T-helper 22 cell (primary cell): ENCODE results near the gene SMARCB1.
"Not testable (repeated sequence)": the region's sequence is repeated elsewhere in the genome, so short reads cannot be mapped to it uniquely, and the experiment has no call there.

Experiments used
- DNase-seq: peaks from one replicate; pipeline ENCODE4 v3.0.0-alpha.2; 2020; ENCODE audit warnings: low read depth

SMARCB1 gene

DNA sequence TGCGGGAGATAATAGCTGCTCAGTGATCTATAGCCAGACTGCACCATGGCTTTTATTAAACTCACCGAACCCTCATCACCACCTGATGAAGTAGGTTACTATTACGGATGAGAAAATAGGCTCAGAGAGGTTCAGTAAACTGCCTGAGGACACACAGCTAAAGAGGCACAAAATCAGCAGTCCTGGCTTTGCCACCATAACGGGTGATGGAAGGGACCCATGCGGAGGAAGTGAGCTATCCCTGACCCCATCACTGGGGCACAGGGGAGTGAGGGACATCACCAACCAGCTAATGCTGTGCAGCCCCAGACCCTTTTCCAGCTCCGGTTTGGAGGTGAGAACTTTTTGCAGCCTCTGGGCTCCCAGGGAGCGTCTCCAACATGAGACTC, 59.3 kb downstream of the SMARCB1 start:
- DNase-seq: no peak

DNA sequence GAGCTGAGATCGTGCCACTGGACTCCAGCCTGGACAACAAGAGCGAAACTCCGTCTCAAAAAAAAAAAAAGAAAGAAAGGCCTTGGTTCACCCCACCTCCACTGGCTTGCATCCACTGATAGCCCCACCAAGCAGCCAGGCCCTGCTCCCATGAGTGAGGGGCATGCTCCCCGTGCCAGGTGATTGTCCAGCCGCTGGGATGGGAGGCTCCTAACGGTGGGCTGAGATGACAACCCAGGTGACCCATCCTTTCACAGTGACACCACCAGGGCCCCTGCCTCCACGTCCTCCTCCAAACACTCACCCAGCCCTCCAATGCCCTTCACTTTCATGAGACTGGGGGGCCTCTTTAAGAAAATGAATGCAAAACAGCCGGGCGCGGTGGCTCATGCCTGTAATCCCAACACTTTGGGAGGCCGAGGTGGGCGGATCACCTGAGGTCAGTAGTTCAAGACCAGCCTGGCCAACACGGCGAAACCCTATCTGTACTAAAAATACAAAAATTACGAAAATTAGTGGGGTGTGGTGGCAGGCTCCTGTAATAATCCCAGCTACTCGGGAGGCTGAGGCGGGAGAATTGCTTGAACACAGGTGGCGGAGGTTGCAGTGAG, 60.6 kb downstream of the SMARCB1 start:
- no peak for DNase-seq

DNA sequence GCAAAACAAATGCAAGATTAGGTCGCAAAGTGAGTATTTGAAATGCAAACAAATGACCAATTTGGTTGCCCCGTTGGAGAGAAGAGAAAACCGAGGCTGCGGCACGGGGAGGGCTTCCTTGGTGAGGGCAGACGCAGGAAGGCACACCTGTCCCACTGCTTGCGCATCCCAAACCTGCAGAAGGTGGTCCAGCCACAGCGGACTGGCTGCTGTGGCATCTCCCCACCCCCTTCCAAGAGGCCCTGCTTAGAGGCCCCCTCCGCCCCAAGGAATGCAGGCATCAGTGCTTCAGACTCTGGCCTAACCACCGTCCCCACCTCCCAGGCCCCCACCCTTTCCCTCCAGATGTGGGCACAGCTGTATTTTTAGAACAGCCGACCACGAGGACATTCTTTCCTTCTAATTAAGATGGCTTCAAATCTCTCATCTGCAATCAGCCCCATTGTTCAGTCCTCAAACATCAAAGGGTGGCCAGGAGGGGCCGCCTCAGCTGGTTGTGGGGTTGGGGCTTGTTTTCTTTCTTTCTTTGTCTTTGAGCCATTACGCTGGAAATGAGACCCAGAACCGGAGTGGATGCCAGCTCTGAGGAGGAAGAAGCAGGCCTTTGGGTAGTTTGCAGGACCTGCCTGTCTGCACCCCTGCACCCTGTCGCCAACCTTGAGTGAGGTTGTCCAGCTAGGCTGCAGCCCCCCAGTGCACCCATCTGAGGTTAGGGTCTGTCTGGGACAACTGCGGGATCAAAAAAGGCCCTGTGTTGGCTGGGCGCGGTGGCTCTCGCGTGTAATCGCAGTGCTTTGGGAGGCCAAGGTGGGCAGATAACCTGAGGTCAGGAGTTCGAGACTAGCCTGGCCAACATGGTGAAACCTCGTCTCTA, 61.5 kb downstream of the SMARCB1 start:
- DNase-seq: no peak

DNA sequence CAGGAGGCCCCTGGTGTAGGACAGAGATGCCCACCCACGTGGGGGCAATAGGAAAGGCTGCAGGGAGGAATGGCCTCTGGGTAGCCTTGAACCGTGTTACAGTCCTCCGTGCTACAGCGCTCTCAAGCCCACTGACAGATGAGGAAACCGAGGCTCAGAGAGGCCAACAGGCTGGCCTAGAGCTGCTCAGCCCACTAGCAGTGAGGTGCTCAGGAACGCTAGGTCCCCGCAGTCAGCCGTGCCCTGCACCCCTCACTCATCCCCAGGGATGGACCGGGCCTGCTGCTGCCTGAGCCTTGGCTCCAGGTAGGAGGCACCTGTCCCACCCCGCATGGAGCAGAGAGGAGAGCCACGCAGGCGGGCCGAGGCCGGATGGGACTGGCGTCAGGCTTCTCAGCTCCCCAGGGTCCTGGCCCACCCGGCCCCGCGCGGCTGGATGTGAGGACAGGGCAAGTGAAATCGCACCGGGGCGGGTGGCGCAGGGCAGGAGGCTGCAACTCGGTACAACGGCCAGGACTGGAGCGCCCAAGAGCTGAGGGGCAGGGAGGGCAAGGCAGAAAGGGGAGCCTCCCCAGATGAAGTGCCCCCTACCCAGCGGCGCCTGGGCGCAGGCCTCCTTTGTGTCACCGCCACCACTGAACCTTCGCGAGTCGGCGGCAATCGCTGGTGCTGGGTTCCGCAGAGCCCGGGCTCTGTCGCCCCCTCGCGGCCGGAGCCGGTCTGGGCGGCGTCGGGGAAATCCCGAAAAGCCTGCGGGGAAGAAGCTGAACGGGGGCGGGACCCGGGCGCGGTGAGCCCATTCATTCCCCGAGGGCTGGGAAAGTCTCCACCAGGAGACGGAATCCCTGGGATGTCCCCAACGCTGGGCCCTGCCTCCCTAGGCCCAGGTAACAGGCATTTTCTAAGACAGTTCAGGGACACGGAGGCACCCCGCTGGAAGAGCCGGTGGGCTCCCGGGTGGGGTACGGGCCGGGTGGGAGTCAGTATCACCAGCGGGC, 62.5 kb downstream of the SMARCB1 start:
- DNase-seq: peak; percentile 54

DNA sequence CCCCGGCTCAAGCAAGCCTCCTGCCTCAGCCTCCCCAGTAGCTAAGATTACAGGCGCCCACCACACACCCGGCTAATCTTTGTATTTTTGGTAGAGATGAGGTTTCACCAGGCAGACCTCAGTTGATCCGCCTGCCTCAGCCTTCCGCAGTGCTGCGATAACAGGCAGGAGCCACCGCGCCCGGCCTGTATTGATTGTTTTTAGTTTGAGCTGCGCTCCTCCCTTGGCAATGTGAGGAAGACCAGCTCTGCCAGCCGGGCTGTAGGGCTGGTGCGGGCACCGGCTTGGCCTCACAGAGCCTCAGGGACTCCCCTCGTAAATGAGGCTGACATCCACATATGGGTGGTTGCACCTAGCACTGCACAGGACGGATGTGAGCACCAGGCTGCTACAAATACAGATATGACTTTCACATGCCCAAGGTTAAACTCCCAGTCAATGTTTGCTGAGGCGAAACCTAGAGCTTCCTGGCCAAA, 63.4 kb downstream of the SMARCB1 start:
- no peak for DNase-seq

DNA sequence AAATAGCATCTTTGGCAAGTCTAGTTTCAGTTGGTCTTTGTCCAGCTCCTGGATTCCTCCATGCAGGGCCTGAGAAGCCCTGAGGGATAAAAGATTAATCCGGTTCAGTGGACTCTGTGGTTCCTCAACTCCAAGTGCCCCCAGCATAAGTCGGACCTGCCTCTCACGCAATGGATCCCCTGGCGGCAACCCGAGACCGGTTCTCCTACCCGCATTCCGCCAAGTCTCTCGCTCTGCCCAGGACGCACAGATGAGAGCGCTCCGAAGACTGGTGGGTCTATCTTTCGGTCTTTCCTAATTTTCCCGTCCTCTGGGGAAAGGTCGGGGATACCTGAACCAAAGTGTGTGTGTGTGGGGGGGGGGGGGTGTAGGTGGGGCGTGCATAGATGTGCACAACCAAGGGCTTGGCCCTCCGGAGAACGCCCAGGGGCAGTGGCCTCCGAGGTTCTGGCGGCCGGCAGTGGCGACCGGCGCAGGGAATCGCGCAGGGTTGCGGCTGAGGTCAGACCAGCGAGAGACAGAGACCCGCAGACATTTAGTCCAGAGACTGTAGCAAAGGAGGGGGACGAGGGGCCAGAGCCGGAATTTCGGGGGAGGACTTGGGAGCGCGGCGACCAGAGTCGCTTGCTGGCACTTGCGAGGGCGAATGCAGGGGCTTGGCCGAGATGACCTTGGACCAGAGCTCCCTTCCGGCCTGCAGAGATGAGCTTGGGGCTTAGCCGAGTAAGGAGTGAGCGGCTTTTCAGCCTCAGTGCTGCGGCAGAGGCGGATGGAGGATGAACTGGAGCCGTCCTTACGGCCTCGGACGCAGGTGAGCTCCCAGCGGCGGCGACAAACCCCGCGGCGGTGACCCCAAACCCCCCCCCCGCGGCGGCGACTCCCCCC, 70.2 kb downstream of the SMARCB1 start:
- DNase-seq: no peak

DNA sequence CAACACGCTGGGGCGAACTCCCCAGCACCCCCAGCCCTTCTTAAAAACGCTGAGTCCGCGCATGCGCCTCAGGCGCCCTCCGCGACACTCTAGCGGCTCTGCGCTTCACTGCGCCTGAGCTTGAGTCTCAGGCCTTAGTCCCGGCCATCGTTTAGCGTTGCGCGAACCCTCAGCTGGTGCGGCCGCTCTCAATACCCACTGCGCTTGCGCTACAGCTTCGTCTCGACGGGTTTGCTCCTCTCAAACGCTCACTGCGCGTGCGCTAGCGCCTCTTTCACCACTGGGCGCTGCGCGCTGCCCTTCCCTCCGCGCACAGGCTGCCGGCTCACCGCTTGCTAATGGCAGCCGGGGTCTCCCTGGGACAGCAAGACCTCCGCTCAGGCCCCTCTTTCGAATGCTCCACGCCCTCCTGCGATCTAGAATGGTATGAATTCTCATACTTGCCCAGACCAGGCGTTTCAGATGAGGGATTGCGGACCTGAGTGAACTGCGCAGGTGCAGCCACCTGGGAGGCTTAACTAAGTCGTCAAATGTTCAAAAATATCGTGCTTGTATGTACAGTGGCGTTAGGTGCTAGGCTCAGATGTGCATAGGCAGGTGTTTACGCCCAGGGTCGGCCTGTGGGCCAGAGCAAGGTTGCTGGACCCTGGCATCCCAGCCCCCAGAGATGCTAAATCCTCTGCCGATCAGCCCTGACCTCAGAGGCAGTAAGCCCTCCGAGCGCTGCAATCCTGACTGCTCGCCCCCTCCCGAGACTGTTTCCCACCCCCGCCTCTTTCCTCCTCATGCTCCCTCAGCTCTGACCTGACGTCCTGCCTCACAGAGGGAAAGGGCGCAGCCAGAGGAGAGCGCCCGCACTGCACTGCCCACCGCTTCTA, 71.1 kb downstream of the SMARCB1 start, which contains the start of gene SLC2A11:
Gene SLC2A11, plus strand, starts transcription at position 270 of the 878 bp plus-strand sequence. Its CDS starts 125 bp downstream, at position 395.
- DNase-seq: peak; percentile 89

DNA sequence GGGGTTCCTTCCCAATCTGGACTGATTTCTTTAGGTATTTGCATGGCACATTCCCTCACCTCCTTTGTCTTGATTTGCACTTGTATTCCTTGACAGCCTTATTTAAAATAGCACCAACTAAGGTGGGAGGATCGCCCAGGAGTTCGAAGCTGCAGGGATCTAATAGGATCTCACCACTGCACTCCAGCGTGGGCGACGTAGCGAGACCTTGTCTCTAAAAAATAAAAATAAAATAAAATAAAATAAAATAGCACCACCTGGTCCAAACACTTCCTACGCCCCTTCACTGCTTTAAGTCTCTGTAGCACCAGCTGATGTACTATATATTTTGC, 71.7 kb downstream of the SMARCB1 start:
- DNase-seq: no peak

DNA sequence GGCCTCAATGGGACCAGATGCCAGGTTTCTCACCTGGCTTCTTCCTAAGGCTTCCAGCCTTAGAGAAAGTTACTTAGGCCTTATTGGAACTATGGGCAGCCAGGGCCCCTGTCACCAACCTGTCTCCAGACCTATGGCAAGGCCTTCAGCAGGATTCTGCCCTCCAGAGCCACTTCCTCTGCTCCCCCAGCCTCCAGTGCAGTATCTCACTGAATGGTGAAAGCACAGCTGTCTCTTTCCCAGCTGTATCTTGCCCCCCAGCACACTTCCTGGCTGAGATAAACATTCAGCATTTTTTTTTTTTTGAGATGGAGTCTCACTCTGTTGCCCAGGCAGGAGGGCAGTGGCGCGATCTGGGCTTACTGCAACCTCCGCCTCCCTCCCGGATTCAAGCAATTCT, 72.4 kb downstream of the SMARCB1 start:
- DNase-seq: no peak

DNA sequence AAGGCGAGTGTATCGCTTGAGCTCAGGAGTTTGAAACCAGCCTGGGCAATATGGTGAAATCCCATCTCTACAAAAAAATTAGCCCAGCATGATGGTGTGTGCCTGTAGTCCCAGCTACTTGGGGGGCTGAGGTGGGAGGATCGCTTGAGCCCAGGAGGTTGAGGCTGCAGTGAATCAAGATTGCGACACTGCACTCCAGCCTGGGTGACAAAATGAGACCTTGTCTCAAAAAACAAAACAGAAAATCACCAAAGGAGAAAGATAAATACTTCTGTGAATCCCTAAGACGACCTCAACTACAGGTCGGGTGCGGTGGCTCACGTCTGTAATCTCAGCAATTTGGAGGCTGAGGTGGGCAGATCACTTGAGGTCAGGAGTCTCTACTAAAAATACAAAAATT, 73.4 kb downstream of the SMARCB1 start:
- DNase-seq: not testable (repeated sequence)

DNA sequence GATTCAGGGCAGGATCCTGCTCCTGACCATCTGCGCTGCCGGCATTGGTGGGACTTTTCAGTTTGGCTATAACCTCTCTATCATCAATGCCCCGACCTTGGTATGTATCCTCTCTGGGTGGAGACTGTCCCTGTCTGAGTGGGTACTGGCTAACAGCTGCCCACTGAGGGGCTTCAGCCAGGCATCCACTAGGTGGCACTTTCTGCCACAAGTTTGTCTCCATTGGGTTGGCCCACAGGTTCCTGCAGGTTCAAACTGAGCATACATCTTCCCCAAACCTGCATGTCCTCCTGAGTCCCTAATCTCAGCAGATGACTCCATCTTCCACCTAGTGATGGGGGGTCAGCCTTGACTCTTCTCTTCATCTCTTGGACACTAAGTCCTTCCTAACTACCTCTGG, 75.3 kb downstream of the SMARCB1 start:
- no peak for DNase-seq

DNA sequence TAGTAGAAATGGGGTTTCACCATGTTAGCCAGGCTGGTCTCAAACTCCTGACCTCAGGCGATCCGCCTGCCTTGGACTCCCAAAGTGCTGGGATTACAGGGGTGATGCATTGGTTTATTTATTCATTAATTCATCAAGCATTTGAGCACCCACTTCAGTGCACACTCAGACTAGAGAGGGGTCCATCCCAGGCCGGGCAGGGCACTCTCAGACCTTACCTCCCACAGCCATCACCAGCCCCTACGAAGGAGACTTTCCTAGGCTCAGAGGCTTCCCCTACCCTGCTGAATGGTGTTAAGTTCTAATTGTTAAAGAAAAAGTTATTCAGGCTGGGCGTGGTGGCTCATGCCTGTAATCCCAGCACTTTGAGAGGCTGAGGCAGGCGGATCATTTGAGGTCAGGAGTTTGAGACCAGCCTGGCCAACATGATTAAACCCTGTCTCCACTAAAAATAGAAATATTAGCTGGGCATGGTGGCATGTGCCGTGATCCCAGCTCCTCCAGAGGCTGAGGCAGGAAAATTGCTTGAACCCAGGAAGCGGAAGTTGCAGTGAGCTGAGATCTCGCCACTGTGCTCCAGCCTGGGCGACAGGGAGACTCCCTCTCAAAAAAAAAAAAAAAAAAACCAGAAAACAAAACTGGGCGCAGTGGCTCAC, 77.9 kb downstream of the SMARCB1 start:
- DNase-seq: not testable (repeated sequence)

DNA sequence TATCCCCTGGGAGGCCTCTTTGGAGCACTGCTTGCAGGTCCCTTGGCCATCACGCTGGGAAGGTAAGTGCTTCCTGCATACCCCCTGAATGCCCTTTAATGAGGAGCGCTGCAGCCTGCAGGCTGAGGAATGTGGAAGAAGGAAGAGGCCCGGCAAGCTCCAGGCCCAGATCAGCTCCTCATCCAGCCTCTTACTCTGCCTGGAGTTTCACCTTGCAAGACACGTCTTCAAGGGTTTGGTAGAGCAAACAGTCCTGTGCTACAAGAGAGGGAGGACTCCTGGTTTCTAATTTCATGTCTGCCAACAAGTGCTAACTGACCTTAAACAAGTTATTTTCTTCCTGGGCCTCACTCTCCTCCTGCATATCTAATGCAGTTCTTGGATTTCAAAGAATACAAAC, 81.8 kb downstream of the SMARCB1 start:
- no peak for DNase-seq

DNA sequence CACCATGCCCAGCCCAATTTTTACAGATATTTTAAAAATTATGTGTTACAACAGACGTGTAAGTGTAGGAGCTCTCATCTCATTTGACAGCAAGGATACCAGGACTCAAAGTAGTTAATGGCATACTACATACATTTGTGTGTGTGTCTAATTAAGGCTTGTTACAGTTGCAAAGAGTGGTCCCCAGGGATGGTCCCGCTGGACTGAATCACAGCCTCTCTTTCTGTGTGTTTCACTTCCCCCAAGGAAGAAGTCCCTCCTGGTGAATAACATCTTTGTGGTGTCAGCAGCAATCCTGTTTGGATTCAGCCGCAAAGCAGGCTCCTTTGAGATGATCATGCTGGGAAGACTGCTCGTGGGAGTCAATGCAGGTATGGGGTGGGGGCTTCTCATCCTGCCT, 88.1 kb downstream of the SMARCB1 start:
- DNase-seq: no peak

DNA sequence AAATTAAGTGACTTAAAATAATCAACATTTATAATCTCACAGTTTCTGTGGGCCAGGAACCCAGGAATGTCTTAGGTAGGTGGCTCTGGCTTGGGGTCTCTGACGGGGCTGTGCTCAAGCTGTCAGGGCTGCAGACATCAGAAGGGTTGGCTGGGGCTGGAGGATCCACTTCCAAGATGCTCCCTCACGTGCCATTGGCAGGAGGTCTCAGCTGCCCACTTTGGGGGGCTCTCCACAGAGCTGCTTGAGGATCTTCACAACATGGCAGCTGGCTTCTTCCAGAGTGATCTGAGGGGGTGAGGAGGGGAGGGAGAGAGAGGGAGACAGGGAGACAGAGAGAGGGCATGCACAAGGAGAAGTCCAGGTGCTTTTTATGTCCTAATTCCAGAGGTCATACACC, 89.0 kb downstream of the SMARCB1 start:
- DNase-seq: no peak

DNA sequence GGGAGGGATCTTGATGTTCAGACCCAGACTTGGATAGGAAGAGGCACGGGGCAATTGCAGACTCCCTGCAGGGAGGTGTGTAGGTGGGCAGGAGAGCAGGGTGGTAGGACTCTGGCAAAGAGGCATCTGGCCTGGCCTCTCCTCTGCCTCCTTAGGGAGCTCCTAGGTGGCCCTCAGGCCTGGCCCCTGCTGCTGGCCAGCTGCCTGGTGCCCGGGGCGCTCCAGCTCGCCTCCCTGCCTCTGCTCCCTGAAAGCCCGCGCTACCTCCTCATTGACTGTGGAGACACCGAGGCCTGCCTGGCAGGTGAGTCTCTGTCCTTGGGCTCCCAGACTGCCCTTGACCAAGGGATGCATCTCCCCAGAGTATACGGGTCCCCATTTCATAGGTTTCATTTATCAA, 90.8 kb downstream of the SMARCB1 start:
- DNase-seq: no peak

DNA sequence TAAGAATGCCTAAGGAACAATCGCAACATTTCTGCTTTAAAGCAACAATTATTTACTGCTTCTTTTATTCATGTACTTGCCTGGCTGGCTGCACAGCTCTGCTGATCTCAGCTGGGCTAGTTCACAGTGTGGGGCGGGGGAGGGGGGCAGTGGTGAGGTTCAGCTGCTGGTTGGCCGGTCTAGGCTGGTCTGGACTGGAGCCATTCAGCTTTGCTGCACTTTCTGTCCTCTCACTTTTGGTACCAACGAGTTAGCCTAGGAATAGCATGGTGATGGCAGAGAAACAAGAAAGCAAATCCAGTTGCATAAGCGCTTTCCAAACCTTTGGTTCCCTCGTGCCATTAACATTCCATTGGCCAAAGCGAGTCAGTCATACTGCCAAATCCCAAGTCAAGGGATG, 91.5 kb downstream of the SMARCB1 start:
- no peak for DNase-seq

DNA sequence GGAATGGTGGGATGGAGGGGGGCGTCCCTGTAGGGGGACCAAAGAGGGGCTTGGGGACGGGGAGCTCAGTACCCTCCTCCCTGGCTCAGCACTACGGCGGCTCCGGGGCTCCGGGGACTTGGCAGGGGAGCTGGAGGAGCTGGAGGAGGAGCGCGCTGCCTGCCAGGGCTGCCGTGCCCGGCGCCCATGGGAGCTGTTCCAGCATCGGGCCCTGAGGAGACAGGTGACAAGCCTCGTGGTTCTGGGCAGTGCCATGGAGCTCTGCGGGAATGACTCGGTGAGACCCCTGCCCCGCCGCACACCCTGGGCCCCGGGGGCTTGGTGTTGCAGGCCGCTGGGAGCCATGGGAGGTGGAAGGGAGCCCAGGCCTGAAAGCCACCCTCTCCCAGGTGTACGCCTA, 95.6 kb downstream of the SMARCB1 start:
- DNase-seq: no peak

DNA sequence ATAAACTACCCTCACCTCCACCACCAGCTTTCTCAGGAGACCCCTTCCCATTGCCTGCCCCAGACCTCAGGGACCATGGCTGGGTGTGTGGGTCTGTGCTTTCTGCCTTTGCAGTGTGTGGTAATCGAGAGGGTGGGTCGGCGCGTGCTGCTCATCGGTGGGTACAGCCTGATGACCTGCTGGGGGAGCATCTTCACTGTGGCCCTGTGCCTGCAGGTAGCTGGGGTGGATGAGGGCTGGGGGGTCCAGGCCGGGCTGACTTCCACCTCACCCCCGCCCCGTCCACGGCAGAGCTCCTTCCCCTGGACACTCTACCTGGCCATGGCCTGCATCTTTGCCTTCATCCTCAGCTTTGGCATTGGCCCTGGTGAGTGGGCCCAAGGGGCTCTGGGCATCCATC, 96.9 kb downstream of the SMARCB1 start:
- no peak for DNase-seq

DNA sequence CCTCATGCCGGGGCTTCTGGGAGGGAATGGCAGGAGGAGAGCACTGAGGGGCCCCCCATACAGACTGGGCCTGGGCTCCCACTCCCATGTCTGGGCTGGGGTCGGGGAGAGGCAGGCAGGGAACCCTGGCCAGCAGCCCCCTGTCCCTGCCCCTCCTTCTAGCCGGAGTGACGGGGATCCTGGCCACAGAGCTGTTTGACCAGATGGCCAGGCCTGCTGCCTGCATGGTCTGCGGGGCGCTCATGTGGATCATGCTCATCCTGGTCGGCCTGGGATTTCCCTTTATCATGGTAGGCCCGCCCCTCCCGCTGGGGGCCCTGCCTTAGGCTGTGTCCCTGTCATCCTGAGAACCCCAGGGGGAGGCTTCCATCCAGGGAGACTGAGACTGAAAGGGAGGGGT, 97.4 kb downstream of the SMARCB1 start:
- DNase-seq: no peak
